Loucy (cell line): Measurements from ENCODE around the gene NFKB2.
A peak's percentile ranks its signal among the peaks of the same experiment; 100 is the strongest.

Experiments
- H2AFZ ChIP-seq: fragments of 200-600 bp; sonication (generic); 2 replicates; pipeline ENCODE4 v1.6.0; 2016; ENCODE audit warnings: antibody characterized with exemption, mild to moderate bottlenecking, low read length, moderate library complexity
- H3F3A ChIP-seq: fragments of 200-600 bp; 2 replicates; pipeline ENCODE4 v1.6.0; 2016; ENCODE audit warnings: antibody characterized with exemption, low read depth, mild to moderate bottlenecking
- H3K27me3 ChIP-seq: fragments of 200-600 bp; sonication (generic); 2 replicates; pipeline ENCODE4 v1.6.1; 2014; ENCODE audit warnings: low read length, mild to moderate bottlenecking; ENCODE audit not compliant: insufficient read depth, poor library complexity, severe bottlenecking
- H3K36me3 ChIP-seq: fragments of 200-600 bp; sonication (generic); 2 replicates; pipeline ENCODE4 v1.6.1; 2016; ENCODE audit warnings: low read length; ENCODE audit not compliant: insufficient read depth
- H3K4me1 ChIP-seq: fragments of 200-600 bp; sonication (generic); 2 replicates; pipeline ENCODE4 v1.5.1; 2014; ENCODE audit warnings: low read length, mild to moderate bottlenecking; ENCODE audit not compliant: insufficient read depth, poor library complexity, severe bottlenecking
- H3K4me2 ChIP-seq: fragments of 200-600 bp; sonication (generic); 2 replicates; pipeline ENCODE4 v1.6.0; 2014; ENCODE audit warnings: antibody characterized with exemption, low read length, low read depth, mild to moderate bottlenecking; ENCODE audit not compliant: poor library complexity, severe bottlenecking
- H3K4me3 ChIP-seq: fragments of 200-600 bp; sonication (generic); 2 replicates; pipeline ENCODE4 v1.5.1; 2014; ENCODE audit warnings: low read length, mild to moderate bottlenecking, mixed read lengths; ENCODE audit not compliant: poor library complexity, severe bottlenecking
- H3K79me2 ChIP-seq: fragments of 200-600 bp; sonication (generic); 2 replicates; pipeline ENCODE4 v1.6.1; 2014; ENCODE audit warnings: low read length; ENCODE audit not compliant: insufficient read depth
- H3K9ac ChIP-seq: fragments of 200-600 bp; sonication (generic); 2 replicates; pipeline ENCODE4 v1.6.0; 2014; ENCODE audit warnings: mild to moderate bottlenecking, low read depth, low read length, moderate library complexity; ENCODE audit not compliant: poor library complexity, severe bottlenecking
- H3K9me2 ChIP-seq: fragments of 200-600 bp; sonication (generic); replicated peaks from 2 replicates; pipeline ENCODE4 v1.6.1; 2016; ENCODE audit warnings: low read depth, low read length, mixed read lengths
- H3K9me3 ChIP-seq: fragments of 200-600 bp; sonication (generic); 2 replicates; pipeline ENCODE4 v1.6.1; 2014; ENCODE audit warnings: mild to moderate bottlenecking, antibody characterized with exemption, low read length, low read depth; ENCODE audit not compliant: insufficient read depth
- H4K20me1 ChIP-seq: fragments of 200-600 bp; sonication (generic); 2 replicates; pipeline ENCODE4 v1.6.0; 2014; ENCODE audit warnings: antibody characterized with exemption, low read length, mild to moderate bottlenecking; ENCODE audit not compliant: insufficient read depth, poor library complexity, severe bottlenecking
- EZH2phosphoT487 ChIP-seq: fragments of 200-600 bp; IDR thresholded peaks from 2 replicates; pipeline ENCODE4 v1.6.1; 2018; ENCODE audit warnings: antibody characterized with exemption, mild to moderate bottlenecking, moderate library complexity, borderline replicate concordance
- TF ChIP-seq, protein P1 (sequence below): fragments of 200-600 bp; sonication (generic); conservative IDR thresholded peaks from 2 replicates; pipeline ENCODE4 v1.5.1; 2014; ENCODE audit warnings: mild to moderate bottlenecking, antibody characterized with exemption, low read length

Gene NFKB2

DNA sequence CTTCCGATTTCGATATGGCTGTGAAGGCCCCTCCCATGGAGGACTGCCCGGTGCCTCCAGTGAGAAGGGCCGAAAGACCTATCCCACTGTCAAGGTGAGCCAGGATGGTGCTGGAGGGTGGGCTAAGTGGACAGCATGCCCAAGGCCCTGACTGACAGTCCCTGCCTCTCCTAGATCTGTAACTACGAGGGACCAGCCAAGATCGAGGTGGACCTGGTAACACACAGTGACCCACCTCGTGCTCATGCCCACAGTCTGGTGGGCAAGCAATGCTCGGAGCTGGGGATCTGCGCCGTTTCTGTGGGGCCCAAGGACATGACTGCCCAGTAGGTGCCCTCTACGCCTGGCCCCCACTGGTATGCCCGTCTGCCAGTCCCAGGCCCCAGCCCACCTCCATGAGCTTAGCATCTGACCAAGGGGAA, 1.2 kb downstream of the NFKB2 start:
- Histone ChIP-seq H4K20me1 (no peaks in the 10 kb centered on the region), H3K36me3 (peaks cover 7% of the 10 kb centered on the region; the same call in 1 of the 2 replicates), H3F3A (no peaks in the 10 kb centered on the region), H3K4me2 (peak overlapping the region; percentile 88), H3K4me1 (peaks cover 22% of the 10 kb centered on the region), H2AFZ (no peak overlapping the region), H3K79me2 (peaks cover 13% of the 10 kb centered on the region; the same call in 1 of the 2 replicates), H3K9ac (peak overlapping the region; percentile 79), H3K27me3 (no peaks in the 10 kb centered on the region), H3K9me2 (no peaks in the 10 kb centered on the region), H3K4me3 (peak overlapping the region; percentile 77), H3K9me3 (no peaks in the 10 kb centered on the region)
- TF ChIP-seq EZH2phosphoT487 = no peak
- TF ChIP-seq, protein P1, sequence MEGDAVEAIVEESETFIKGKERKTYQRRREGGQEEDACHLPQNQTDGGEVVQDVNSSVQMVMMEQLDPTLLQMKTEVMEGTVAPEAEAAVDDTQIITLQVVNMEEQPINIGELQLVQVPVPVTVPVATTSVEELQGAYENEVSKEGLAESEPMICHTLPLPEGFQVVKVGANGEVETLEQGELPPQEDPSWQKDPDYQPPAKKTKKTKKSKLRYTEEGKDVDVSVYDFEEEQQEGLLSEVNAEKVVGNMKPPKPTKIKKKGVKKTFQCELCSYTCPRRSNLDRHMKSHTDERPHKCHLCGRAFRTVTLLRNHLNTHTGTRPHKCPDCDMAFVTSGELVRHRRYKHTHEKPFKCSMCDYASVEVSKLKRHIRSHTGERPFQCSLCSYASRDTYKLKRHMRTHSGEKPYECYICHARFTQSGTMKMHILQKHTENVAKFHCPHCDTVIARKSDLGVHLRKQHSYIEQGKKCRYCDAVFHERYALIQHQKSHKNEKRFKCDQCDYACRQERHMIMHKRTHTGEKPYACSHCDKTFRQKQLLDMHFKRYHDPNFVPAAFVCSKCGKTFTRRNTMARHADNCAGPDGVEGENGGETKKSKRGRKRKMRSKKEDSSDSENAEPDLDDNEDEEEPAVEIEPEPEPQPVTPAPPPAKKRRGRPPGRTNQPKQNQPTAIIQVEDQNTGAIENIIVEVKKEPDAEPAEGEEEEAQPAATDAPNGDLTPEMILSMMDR = no peak

DNA sequence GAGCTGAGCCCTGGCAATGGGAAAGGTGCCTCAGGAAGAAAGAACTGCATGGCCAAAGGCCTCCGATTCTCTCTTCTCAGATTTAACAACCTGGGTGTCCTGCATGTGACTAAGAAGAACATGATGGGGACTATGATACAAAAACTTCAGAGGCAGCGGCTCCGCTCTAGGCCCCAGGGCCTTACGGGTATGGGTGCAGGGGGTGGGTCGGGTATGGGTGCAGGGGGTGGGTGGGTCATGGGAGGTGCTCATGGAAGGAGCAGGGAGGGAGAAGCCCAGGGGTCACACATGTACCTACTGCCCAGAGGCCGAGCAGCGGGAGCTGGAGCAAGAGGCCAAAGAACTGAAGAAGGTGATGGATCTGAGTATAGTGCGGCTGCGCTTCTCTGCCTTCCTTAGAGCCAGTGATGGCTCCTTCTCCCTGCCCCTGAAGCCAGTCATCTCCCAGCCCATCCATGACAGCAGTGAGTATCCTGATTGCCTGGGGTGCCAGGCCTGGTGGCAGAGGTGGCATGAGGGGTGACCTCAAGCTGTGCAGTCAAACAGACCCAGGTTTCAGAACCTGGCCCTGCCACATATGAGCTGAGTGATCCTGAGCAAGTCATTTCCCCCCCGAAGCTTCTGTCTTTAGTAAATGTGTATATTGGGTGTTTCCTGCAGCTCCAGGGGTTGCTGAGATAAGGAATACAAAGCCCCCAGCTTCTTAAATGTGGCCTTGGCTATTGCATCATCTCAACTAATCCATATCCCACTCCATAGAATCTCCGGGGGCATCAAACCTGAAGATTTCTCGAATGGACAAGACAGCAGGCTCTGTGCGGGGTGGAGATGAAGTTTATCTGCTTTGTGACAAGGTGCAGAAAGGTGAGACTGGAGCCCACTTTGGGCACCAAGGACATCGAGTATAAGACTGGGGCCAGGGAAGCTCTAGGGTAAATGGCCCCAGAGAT, 2.0 kb downstream of the NFKB2 start:
- H2AFZ ChIP-seq = no peak overlapping the region
- H3K4me1 ChIP-seq = peaks cover 22% of the 10 kb centered on the region
- H3K36me3 ChIP-seq = peaks cover 7% of the 10 kb centered on the region; the same call in 1 of the 2 replicates
- H3K9ac ChIP-seq = no peak overlapping the region
- H3K4me3 ChIP-seq = no peak overlapping the region
- H3K4me2 ChIP-seq = peak overlapping the region; percentile 88
- no peaks in the 10 kb centered on the region for H3K9me3 ChIP-seq
- H3K9me2 ChIP-seq = no peaks in the 10 kb centered on the region
- H3K27me3 ChIP-seq = no peaks in the 10 kb centered on the region
- H3K79me2 ChIP-seq = peaks cover 13% of the 10 kb centered on the region; the same call in 1 of the 2 replicates
- TF ChIP-seq, protein P1 = no peak
- TF ChIP-seq EZH2phosphoT487 = no peak
- no peaks in the 10 kb centered on the region for H4K20me1 ChIP-seq
- no peaks in the 10 kb centered on the region for H3F3A ChIP-seq

DNA sequence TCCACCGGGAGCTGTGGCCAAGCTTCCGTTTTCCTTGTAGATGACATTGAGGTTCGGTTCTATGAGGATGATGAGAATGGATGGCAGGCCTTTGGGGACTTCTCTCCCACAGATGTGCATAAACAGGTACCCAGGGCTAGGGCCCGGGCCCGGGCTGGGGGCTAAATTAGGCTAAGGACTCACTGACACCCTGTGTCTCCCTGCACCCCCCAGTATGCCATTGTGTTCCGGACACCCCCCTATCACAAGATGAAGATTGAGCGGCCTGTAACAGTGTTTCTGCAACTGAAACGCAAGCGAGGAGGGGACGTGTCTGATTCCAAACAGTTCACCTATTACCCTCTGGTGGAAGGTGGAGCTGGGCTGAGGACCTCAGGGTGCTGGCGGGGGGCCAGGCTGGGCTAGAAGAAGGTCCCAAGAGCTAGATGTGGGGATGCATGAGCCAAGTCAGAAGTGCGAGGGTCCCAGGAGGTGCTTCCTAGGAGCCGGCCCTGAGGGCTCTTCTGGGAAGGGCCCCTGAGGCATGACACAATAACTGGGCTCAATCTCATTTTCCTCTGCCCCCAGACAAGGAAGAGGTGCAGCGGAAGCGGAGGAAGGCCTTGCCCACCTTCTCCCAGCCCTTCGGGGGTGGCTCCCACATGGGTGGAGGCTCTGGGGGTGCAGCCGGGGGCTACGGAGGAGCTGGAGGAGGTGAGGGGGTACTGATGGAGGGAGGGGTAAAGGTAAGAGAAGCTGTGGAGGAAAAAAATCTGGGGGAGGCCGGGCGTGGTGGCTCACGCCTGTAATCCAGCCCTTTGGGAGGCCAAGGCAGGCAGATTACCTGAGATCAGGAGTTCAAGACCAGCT, 2.9 kb downstream of the NFKB2 start:
- Histone ChIP-seq H3K9ac (peak overlapping the region; percentile 58), H3K4me3 (peak overlapping the region; percentile 76), H3K36me3 (peaks cover 7% of the 10 kb centered on the region; the same call in 1 of the 2 replicates), H3K9me3 (no peaks in the 10 kb centered on the region), H3K27me3 (no peaks in the 10 kb centered on the region), H3K9me2 (no peaks in the 10 kb centered on the region), H4K20me1 (no peaks in the 10 kb centered on the region), H2AFZ (no peak overlapping the region), H3K4me1 (peaks cover 22% of the 10 kb centered on the region), H3F3A (no peaks in the 10 kb centered on the region), H3K4me2 (peak overlapping the region; percentile 74), H3K79me2 (peaks cover 13% of the 10 kb centered on the region; the same call in 1 of the 2 replicates)
- TF ChIP-seq, protein P1 = no peak
- no peak for TF ChIP-seq EZH2phosphoT487
